ENCODE measurements around the gene MARCHF10.

The MARCHF10 gene

GRCh38 chr17:62824290-62825131 lies 16.4 kb upstream of the MARCHF10 start:
- WGBS, result 5% methylated on average over 5 of the region's 7 CpGs
- Histone ChIP-seq H3K4me1 (ENCODE audit: control insufficient read depth, insufficient read depth, low read depth, low read length) (peaks cover 17% of the 10 kb centered on the region), H3K27ac (ENCODE audit: low read length, poor library complexity, severe bottlenecking) (peak overlapping the region; percentile 94), H3K18ac (ENCODE audit: low read depth in 1 of 2, low read length in 2 of 2) (peak overlapping the region in 1 of 2 experiments; percentile 46), H2BK12ac (ENCODE audit: low read length in 2 of 2) (peak overlapping the region in 1 of 2 experiments; percentile 5), H3K9me3 (ENCODE audit: control insufficient read depth, low read length) (no peaks in the 10 kb centered on the region), H2AK5ac (ENCODE audit: low read length, severe bottlenecking) (peak overlapping the region; percentile 53), H3K4me2 (ENCODE audit: low read length, poor library complexity, severe bottlenecking) (peak overlapping the region; percentile 42), H3K4ac (ENCODE audit: low read depth in 1 of 2, low read length in 2 of 2) (no peak overlapping the region), H3K23ac (ENCODE audit: low read length in 2 of 2) (no peak overlapping the region), H2BK5ac (ENCODE audit: low read depth, low read length, poor library complexity, severe bottlenecking) (no peak overlapping the region), H3K27me3 (ENCODE audit: control insufficient read depth in 1 of 2, insufficient read depth in 1 of 2, low read length in 2 of 2) (no peaks in the 10 kb centered on the region), H3K4me3 (ENCODE audit: insufficient read depth in 1 of 2, low read depth in 1 of 2, low read length in 2 of 2) (no peak overlapping the region), H3K14ac (ENCODE audit: low read length in 2 of 2) (no peak overlapping the region), H2BK120ac (ENCODE audit: low read depth, low read length) (no peak overlapping the region), H2BK15ac (ENCODE audit: low read depth, poor library complexity, severe bottlenecking) (no peak overlapping the region), H4K8ac (ENCODE audit: low read length) (peak overlapping the region; percentile 13), H4K91ac (ENCODE audit: low read length) (no peak overlapping the region), H3K79me1 (replicated peaks; ENCODE audit: low read length, poor library complexity, severe bottlenecking) (no peaks in the 10 kb centered on the region), H2AFZ (ENCODE audit: low read depth, low read length) (no peak overlapping the region), H3K9ac (ENCODE audit: low read length) (peak overlapping the region; percentile 11), H3K36me3 (ENCODE audit: control insufficient read depth in 1 of 2, insufficient read depth in 2 of 2, low read depth in 1 of 2, low read length in 2 of 2) (no peaks in the 10 kb centered on the region)
- DNase-seq, result peak; percentile 93

- no peak overlapping the region for H2BK12ac ChIP-seq (ENCODE audit: low read length in 2 of 2)
- no peaks in the 10 kb centered on the region for H3K27me3 ChIP-seq (ENCODE audit: control insufficient read depth in 1 of 2, insufficient read depth in 1 of 2, low read length in 2 of 2)
- no peak overlapping the region for H3K9ac ChIP-seq (ENCODE audit: low read length)
- no peak overlapping the region for H4K8ac ChIP-seq (ENCODE audit: low read length)
- peaks cover 17% of the 10 kb centered on the region for H3K4me1 ChIP-seq (ENCODE audit: control insufficient read depth, insufficient read depth, low read depth, low read length)
- no peak overlapping the region for H2BK120ac ChIP-seq (ENCODE audit: low read depth, low read length)
- H3K79me1 ChIP-seq (replicated peaks; ENCODE audit: low read length, poor library complexity, severe bottlenecking), result no peaks in the 10 kb centered on the region
- peak overlapping the region; percentile 1 for H2AK5ac ChIP-seq (ENCODE audit: low read length, severe bottlenecking)
- 89% methylated on average over 8 of the region's 8 CpGs for WGBS
- H3K36me3 ChIP-seq (ENCODE audit: control insufficient read depth in 1 of 2, insufficient read depth in 2 of 2, low read depth in 1 of 2, low read length in 2 of 2), result no peaks in the 10 kb centered on the region
- H3K23ac ChIP-seq (ENCODE audit: low read length in 2 of 2), result no peak overlapping the region
- H3K18ac ChIP-seq (ENCODE audit: low read depth in 1 of 2, low read length in 2 of 2), result no peak overlapping the region
- H3K4ac ChIP-seq (ENCODE audit: low read depth in 1 of 2, low read length in 2 of 2), result no peak overlapping the region
- H3K9me3 ChIP-seq (ENCODE audit: control insufficient read depth, low read length), result no peaks in the 10 kb centered on the region
- H3K14ac ChIP-seq (ENCODE audit: low read length in 2 of 2), result no peak overlapping the region
- no peak overlapping the region for H3K4me2 ChIP-seq (ENCODE audit: low read length, poor library complexity, severe bottlenecking)
- H3K27ac ChIP-seq (ENCODE audit: low read length, poor library complexity, severe bottlenecking), result no peak overlapping the region
- no peak for DNase-seq
- no peak overlapping the region for H2BK5ac ChIP-seq (ENCODE audit: low read depth, low read length, poor library complexity, severe bottlenecking)
- no peak overlapping the region for H2BK15ac ChIP-seq (ENCODE audit: low read depth, poor library complexity, severe bottlenecking)
- no peak overlapping the region for H4K91ac ChIP-seq (ENCODE audit: low read length)
- H2AFZ ChIP-seq (ENCODE audit: low read depth, low read length), result no peak overlapping the region
- no peak overlapping the region for H3K4me3 ChIP-seq (ENCODE audit: insufficient read depth in 1 of 2, low read depth in 1 of 2, low read length in 2 of 2)
Observed at GRCh38 chr17:62823111-62823893, 15.2 kb upstream of the MARCHF10 start.

GRCh38 chr17:62822080-62822904 lies 14.2 kb upstream of the MARCHF10 start:
- Histone ChIP-seq H3K36me3 (ENCODE audit: control insufficient read depth in 1 of 2, insufficient read depth in 2 of 2, low read depth in 1 of 2, low read length in 2 of 2) (no peaks in the 10 kb centered on the region), H2AK5ac (ENCODE audit: low read length, severe bottlenecking) (peak overlapping the region; percentile 51), H4K8ac (ENCODE audit: low read length) (peak overlapping the region; percentile 7), H3K4ac (ENCODE audit: low read depth in 1 of 2, low read length in 2 of 2) (no peak overlapping the region), H3K4me1 (ENCODE audit: control insufficient read depth, insufficient read depth, low read depth, low read length) (peaks cover 17% of the 10 kb centered on the region), H2BK12ac (ENCODE audit: low read length in 2 of 2) (peak overlapping the region in 1 of 2 experiments; percentile 15), H3K4me3 (ENCODE audit: insufficient read depth in 1 of 2, low read depth in 1 of 2, low read length in 2 of 2) (no peak overlapping the region), H4K91ac (ENCODE audit: low read length) (no peak overlapping the region), H2BK120ac (ENCODE audit: low read depth, low read length) (no peak overlapping the region), H3K9me3 (ENCODE audit: control insufficient read depth, low read length) (no peaks in the 10 kb centered on the region), H3K14ac (ENCODE audit: low read length in 2 of 2) (no peak overlapping the region), H2AFZ (ENCODE audit: low read depth, low read length) (no peak overlapping the region), H2BK5ac (ENCODE audit: low read depth, low read length, poor library complexity, severe bottlenecking) (no peak overlapping the region), H3K9ac (ENCODE audit: low read length) (no peak overlapping the region), H3K4me2 (ENCODE audit: low read length, poor library complexity, severe bottlenecking) (no peak overlapping the region), H3K79me1 (replicated peaks; ENCODE audit: low read length, poor library complexity, severe bottlenecking) (no peaks in the 10 kb centered on the region), H3K18ac (ENCODE audit: low read depth in 1 of 2, low read length in 2 of 2) (peak overlapping the region in 1 of 2 experiments; percentile 34), H3K27me3 (ENCODE audit: control insufficient read depth in 1 of 2, insufficient read depth in 1 of 2, low read length in 2 of 2) (no peaks in the 10 kb centered on the region), H3K23ac (ENCODE audit: low read length in 2 of 2) (no peak overlapping the region), H2BK15ac (ENCODE audit: low read depth, poor library complexity, severe bottlenecking) (peak overlapping the region; percentile 12), H3K27ac (ENCODE audit: low read length, poor library complexity, severe bottlenecking) (peak overlapping the region; percentile 95)
- WGBS, result 93% methylated on average over 11 of the region's 11 CpGs
- no peak for DNase-seq

Measured in mesenchymal stem cell (in vitro differentiated cells and primary cell).